Erythroblast (primary cell): ENCODE data around the gene CST9.

ENCODE experiments used
- GATA1 ChIP-seq: IDR thresholded peaks from 2 replicates; pipeline ENCODE4 v1.6.1; 2011; ENCODE audit warnings: low read depth, mild to moderate bottlenecking, control low read depth, low read length, moderate library complexity
- POLR2A ChIP-seq: IDR thresholded peaks from 2 replicates; pipeline ENCODE4 v1.6.1; 2011; ENCODE audit warnings: mild to moderate bottlenecking, low read length

- TF ChIP-seq POLR2A (no peak), GATA1 (no peak)
Observed at GRCh38 chr20:23584434-23585199, 21.1 kb downstream of the CST9 start.
